HepG2 (cell line): Measurements from ENCODE around the gene THADA. TPM values are rescaled to one million over a fixed set of nuclear protein-coding genes. Genes with fewer than 3 reads are reported as not detected.

Source experiments
- ARID4A ChIP-seq: sonication (generic); formaldehyde crosslinking; IDR thresholded peaks from 2 replicates; pipeline ENCODE4 v1.5.0; 2020; ENCODE audit warnings: mild to moderate bottlenecking, missing genetic modification reagents, borderline replicate concordance
- BCL6 ChIP-seq: IDR thresholded peaks from 2 replicates; pipeline ENCODE4 v1.6.1; 2016; ENCODE audit warnings: missing genetic modification reagents, missing compliant biosample characterization
- DPF2 ChIP-seq: sonication (generic); formaldehyde crosslinking; IDR thresholded peaks from 2 replicates; pipeline ENCODE4 v1.4.0; 2020; ENCODE audit warnings: mild to moderate bottlenecking, low read depth, missing genetic modification reagents, borderline replicate concordance
- FOXK1 ChIP-seq: sonication (generic); formaldehyde crosslinking; IDR thresholded peaks from 2 replicates; pipeline ENCODE4 v1.4.0; 2020; ENCODE audit warnings: low read depth, missing genetic modification reagents, borderline replicate concordance
- FOXP1 ChIP-seq, 2 experiments: fragments of 450-650 bp in 1 of 2; IDR thresholded peaks; 2 replicates each; pipeline ENCODE4 v1.6.1; 2017 to 2018; ENCODE audit warnings: antibody characterized with exemption in 1 of 2
- MAZ ChIP-seq, 2 experiments: sonication (generic) in 1 of 2; formaldehyde crosslinking in 1 of 2; IDR thresholded peaks; 2 replicates each; pipeline versions ENCODE4 v1.5.0 to v1.6.1; 2012 to 2020; ENCODE audit warnings: low read depth in 2 of 2, mild to moderate bottlenecking in 2 of 2, borderline replicate concordance in 1 of 2, improper control_type of control experiment in 1 of 2, low read length in 1 of 2, missing genetic modification reagents in 1 of 2, moderate library complexity in 1 of 2
- MIXL1 ChIP-seq: IDR thresholded peaks from 2 replicates; pipeline ENCODE4 v1.6.1; 2016
- SKI ChIP-seq: fragments of 450-650 bp; IDR thresholded peaks from one replicate; pipeline ENCODE4 v1.6.1; 2018; ENCODE audit warnings: mild to moderate bottlenecking; ENCODE audit not compliant: partially characterized antibody
- STAG1 ChIP-seq: sonication (generic); formaldehyde crosslinking; IDR thresholded peaks from 2 replicates; pipeline ENCODE4 v1.4.0; 2020; ENCODE audit warnings: missing genetic modification reagents
- XRCC5 ChIP-seq: fragments of 200-400 bp; formaldehyde crosslinking; optimal IDR thresholded peaks from 2 replicates; pipeline ENCODE3; 2017; ENCODE audit warnings: mild to moderate bottlenecking, low read length
- ZFP90 ChIP-seq: sonication (generic); formaldehyde crosslinking; IDR thresholded peaks from 2 replicates; pipeline ENCODE4 v1.8.0; 2022; ENCODE audit warnings: missing genetic modification reagents, mild to moderate bottlenecking, inconsistent platforms, borderline replicate concordance
- ZNF34 ChIP-seq: sonication (generic); formaldehyde crosslinking; IDR thresholded peaks from 2 replicates; pipeline ENCODE4 v1.4.0; 2020; ENCODE audit warnings: mild to moderate bottlenecking, missing genetic modification reagents, borderline replicate concordance
- ZNF644 ChIP-seq: IDR thresholded peaks from 2 replicates; pipeline ENCODE4 v1.6.1; 2016; ENCODE audit warnings: low read depth
- ZNF788 ChIP-seq: sonication (generic); formaldehyde crosslinking; IDR thresholded peaks from 2 replicates; pipeline ENCODE4 v1.5.0; 2020; ENCODE audit warnings: mild to moderate bottlenecking, missing genetic modification reagents, borderline replicate concordance
- ZNF839 ChIP-seq: sonication (generic); formaldehyde crosslinking; IDR thresholded peaks from 2 replicates; pipeline ENCODE4 v1.4.0; 2020; ENCODE audit warnings: missing genetic modification reagents, mild to moderate bottlenecking, borderline replicate concordance
- ZNF891 ChIP-seq: sonication (generic); formaldehyde crosslinking; IDR thresholded peaks from 2 replicates; pipeline ENCODE4 v1.5.0; 2020; ENCODE audit warnings: mild to moderate bottlenecking, missing genetic modification reagents
- polyA plus RNA-seq, 8 experiments: library from polyadenylated mRNA; depleted of rRNA in 3 of 8; stranded (reverse) in 7 of 8; unstranded in 1 of 8; fragments of >200 nt; fragmentation: Illumina TruSeq in 4 of 8; extraction: Trizol in 4 of 8; gene quantifications; 2 replicates each; pipeline versions ENCODE4 v1.2.1 to v1.2.3, GENCODE V29; 2011 to 2016; ENCODE audit warnings: low read depth in 4 of 8, missing spikeins in 1 of 8, mixed read lengths in 1 of 8; ENCODE audit not compliant: insufficient read depth in 1 of 8
- total RNA-seq, 5 experiments: library from RNA; depleted of rRNA; stranded (reverse); fragments of >200 nt; fragmentation: Illumina TruSeq; extraction: Trizol; gene quantifications; 2 replicates each; pipeline ENCODE4 v1.2.3, GENCODE V29; 2016; ENCODE audit warnings: low read depth in 1 of 5
- TF ChIP-seq, protein P1 (sequence below): sonication (generic); formaldehyde crosslinking; IDR thresholded peaks from 2 replicates; pipeline ENCODE4 v1.5.1; 2020; ENCODE audit warnings: mild to moderate bottlenecking, missing genetic modification reagents, borderline replicate concordance

Gene THADA
- total and polyA plus RNA-seq, 2 of the 13 experiments (the other 11 are each of a cell fraction or from before 2014, with no cell fraction given), result 12.7 to 21.7 TPM

GRCh38 chr2:43199492-43200488, 396.0 kb downstream of the THADA start (continued):
- TF ChIP-seq FOXK1 (peak; percentile 41; the same call in 1 of the 2 replicates), ZNF839 (0 out of 2 replicates have a peak, but pooled peaks have one; percentile 71), FOXP1 (IDR thresholded peaks at IDR 0.05) (no peak), FOXP1 (CRISPR knock-in tag; IDR thresholded peaks at IDR 0.05) (0 out of 2 replicates have a peak, but pooled peaks have one; percentile 40), STAG1 (CRISPR knock-in tag) (peak; percentile 44), XRCC5 (peak; percentile 92), ZNF34 (no peak), MAZ (IDR thresholded peaks at IDR 0.05; ENCODE audit: borderline replicate concordance, low read depth, low read length) (peak; percentile 59; the same call in 1 of the 2 replicates), MAZ (CRISPR knock-in tag; IDR thresholded peaks at IDR 0.05; ENCODE audit: low read depth) (peak; percentile 77; the same call in 1 of the 2 replicates), DPF2 (peak; percentile 52), ZFP90 (CRISPR knock-in tag) (0 out of 2 replicates have a peak, but pooled peaks have one; percentile 29), BCL6 (peak; percentile 40; the same call in 1 of the 2 replicates), ZNF891 (peak; percentile 36; the same call in 1 of the 2 replicates), ZNF644 (0 out of 2 replicates have a peak, but pooled peaks have one; percentile 39), SKI (peak; percentile 41), ARID4A (CRISPR knock-in tag) (no peak), ZNF788 (CRISPR knock-in tag) (peak; percentile 81; the same call in 1 of the 2 replicates), MIXL1 (CRISPR knock-in tag) (no peak)
- TF ChIP-seq, protein P1, sequence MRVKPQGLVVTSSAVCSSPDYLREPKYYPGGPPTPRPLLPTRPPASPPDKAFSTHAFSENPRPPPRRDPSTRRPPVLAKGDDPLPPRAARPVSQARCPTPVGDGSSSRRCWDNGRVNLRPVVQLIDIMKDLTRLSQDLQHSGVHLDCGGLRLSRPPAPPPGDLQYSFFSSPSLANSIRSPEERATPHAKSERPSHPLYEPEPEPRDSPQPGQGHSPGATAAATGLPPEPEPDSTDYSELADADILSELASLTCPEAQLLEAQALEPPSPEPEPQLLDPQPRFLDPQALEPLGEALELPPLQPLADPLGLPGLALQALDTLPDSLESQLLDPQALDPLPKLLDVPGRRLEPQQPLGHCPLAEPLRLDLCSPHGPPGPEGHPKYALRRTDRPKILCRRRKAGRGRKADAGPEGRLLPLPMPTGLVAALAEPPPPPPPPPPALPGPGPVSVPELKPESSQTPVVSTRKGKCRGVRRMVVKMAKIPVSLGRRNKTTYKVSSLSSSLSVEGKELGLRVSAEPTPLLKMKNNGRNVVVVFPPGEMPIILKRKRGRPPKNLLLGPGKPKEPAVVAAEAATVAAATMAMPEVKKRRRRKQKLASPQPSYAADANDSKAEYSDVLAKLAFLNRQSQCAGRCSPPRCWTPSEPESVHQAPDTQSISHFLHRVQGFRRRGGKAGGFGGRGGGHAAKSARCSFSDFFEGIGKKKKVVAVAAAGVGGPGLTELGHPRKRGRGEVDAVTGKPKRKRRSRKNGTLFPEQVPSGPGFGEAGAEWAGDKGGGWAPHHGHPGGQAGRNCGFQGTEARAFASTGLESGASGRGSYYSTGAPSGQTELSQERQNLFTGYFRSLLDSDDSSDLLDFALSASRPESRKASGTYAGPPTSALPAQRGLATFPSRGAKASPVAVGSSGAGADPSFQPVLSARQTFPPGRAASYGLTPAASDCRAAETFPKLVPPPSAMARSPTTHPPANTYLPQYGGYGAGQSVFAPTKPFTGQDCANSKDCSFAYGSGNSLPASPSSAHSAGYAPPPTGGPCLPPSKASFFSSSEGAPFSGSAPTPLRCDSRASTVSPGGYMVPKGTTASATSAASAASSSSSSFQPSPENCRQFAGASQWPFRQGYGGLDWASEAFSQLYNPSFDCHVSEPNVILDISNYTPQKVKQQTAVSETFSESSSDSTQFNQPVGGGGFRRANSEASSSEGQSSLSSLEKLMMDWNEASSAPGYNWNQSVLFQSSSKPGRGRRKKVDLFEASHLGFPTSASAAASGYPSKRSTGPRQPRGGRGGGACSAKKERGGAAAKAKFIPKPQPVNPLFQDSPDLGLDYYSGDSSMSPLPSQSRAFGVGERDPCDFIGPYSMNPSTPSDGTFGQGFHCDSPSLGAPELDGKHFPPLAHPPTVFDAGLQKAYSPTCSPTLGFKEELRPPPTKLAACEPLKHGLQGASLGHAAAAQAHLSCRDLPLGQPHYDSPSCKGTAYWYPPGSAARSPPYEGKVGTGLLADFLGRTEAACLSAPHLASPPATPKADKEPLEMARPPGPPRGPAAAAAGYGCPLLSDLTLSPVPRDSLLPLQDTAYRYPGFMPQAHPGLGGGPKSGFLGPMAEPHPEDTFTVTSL, result peak; percentile 16; the same call in 1 of the 2 replicates
